A673 (cell line): ENCODE measurements around the gene LAT. TPM values are rescaled to one million over a fixed set of nuclear protein-coding genes. Genes with fewer than 3 reads are reported as not detected.
"Not testable (repeated sequence)": the region's sequence is repeated elsewhere in the genome, so short reads cannot be mapped to it uniquely, and the experiment has no call there.

ENCODE experiments used
- BruUV-seq: library from RNA; stranded (reverse); fragments of 400-500 nt; replicated peaks from 2 replicates; lab custom pipeline; 2021; lab: Mats Ljungman, UMichigan
- CTCF ChIA-PET: fragments of 300-600 bp; sonication (Branson Sonifier 250); formaldehyde crosslinking; loops from one replicate; lab custom pipeline; 2022; ENCODE audit warnings: antibody characterized with exemption; lab: Charles Lee
- POLR2A ChIA-PET: fragments of 300-600 bp; sonication (Branson Sonifier 250); formaldehyde crosslinking; loops from one replicate; lab custom pipeline; 2022; ENCODE audit warnings: antibody characterized with exemption; ENCODE audit not compliant: low non-redundant PET; lab: Charles Lee
- DNase-seq: peaks from one replicate; pipeline ENCODE4 v3.0.0-alpha.2; 2015; ENCODE audit warnings: low spot score
- H3K27ac ChIP-seq: fragments of 200-600 bp; sonication (generic); 2 replicates; pipeline ENCODE4 v1.5.1; 2016; ENCODE audit warnings: mixed run types, low read depth, mild to moderate bottlenecking, mixed read lengths, antibody characterized with exemption, low read length; ENCODE audit not compliant: poor library complexity, severe bottlenecking
- H3K27me3 ChIP-seq: fragments of 200-600 bp; sonication (generic); replicated peaks from 2 replicates; pipeline ENCODE4 v1.6.1; 2017; ENCODE audit warnings: mixed run types, low read depth, mild to moderate bottlenecking, mixed read lengths, antibody characterized with exemption, low read length; ENCODE audit not compliant: insufficient read depth, poor library complexity
- H3K36me3 ChIP-seq: fragments of 200-600 bp; sonication (generic); 2 replicates; pipeline ENCODE4 v1.6.1; 2016; ENCODE audit warnings: mixed run types, mild to moderate bottlenecking, mixed read lengths, antibody characterized with exemption, low read length; ENCODE audit not compliant: insufficient read depth, poor library complexity, severe bottlenecking
- H3K4me1 ChIP-seq: fragments of 200-600 bp; sonication (generic); 2 replicates; pipeline ENCODE4 v1.6.1; 2017; ENCODE audit warnings: mixed run types, mild to moderate bottlenecking, mixed read lengths, antibody characterized with exemption, low read length; ENCODE audit not compliant: insufficient read depth, poor library complexity, severe bottlenecking
- H3K4me3 ChIP-seq: fragments of 200-600 bp; sonication (generic); 2 replicates; pipeline ENCODE4 v1.5.1; 2016; ENCODE audit warnings: low read depth, mixed run types, mild to moderate bottlenecking, mixed read lengths, low read length; ENCODE audit not compliant: poor library complexity, severe bottlenecking
- H3K9me3 ChIP-seq: fragments of 200-600 bp; sonication (generic); 2 replicates; pipeline ENCODE4 v1.6.1; 2016; ENCODE audit warnings: mixed run types, low read depth, mild to moderate bottlenecking, mixed read lengths, antibody characterized with exemption, low read length; ENCODE audit not compliant: poor library complexity, severe bottlenecking
- CTCF ChIP-seq: fragments of 300-800, 200-600 bp; sonication (generic); conservative IDR thresholded peaks from 2 replicates; pipeline ENCODE4 v1.5.1; 2017; ENCODE audit warnings: low read depth, mild to moderate bottlenecking, antibody characterized with exemption, low read length, moderate library complexity, mixed read lengths
- EZH2 ChIP-seq: fragments of 200-600 bp; sonication (generic); IDR thresholded peaks from 2 replicates; pipeline ENCODE4 v1.6.1; 2017; ENCODE audit warnings: borderline replicate concordance, low read depth, mild to moderate bottlenecking, mixed read lengths, antibody characterized with exemption, low read length; ENCODE audit not compliant: poor library complexity, severe bottlenecking
- intact Hi-C: fragments of 100-400 bp; cut with micrococcal nuclease; formaldehyde crosslinking; loops from one replicate; pipeline ENCODE4 v1.10.0; 2022; ENCODE audit not compliant: unreplicated experiment
- total RNA-seq: library from RNA; stranded (reverse); gene quantifications from 2 replicates; pipeline ENCODE4 v1.2.3, GENCODE V29; 2021

Gene LAT
- total RNA-seq, 1 experiment from 2014 or later = 2.8 TPM

- Histone ChIP-seq H3K27me3 (no peaks in the 10 kb centered on the region), H3K4me3 (no peak overlapping the region), H3K27ac (no peak overlapping the region), H3K4me1 (no peaks in the 10 kb centered on the region), H3K36me3 (no peaks in the 10 kb centered on the region), H3K9me3 (no peaks in the 10 kb centered on the region)
- DNase-seq = no peak
- intact Hi-C loops = no loop called here
- CTCF ChIA-PET = no interaction called here
- POLR2A ChIA-PET = no interaction called here
- TF ChIP-seq EZH2 (no peak), CTCF (no peak)
- no TSS peak for BruUV-seq
Observed at GRCh38 chr16:28999577-28999976, 14.7 kb downstream of the LAT start.

- ChIA-PET POLR2A (interaction anchor here (0.7 kb wide), 1 partner anchor 106 kb away, joined by 4 read pairs; no protein-coding TSS in a partner anchor), CTCF (no interaction called here)
- Histone ChIP-seq H3K4me3 (no peak overlapping the region), H3K36me3 (no peaks in the 10 kb centered on the region), H3K27ac (no peak overlapping the region), H3K4me1 (no peaks in the 10 kb centered on the region), H3K9me3 (no peaks in the 10 kb centered on the region), H3K27me3 (no peaks in the 10 kb centered on the region)
- intact Hi-C loops = no loop called here
- no peak for TF ChIP-seq EZH2
- no peak for TF ChIP-seq CTCF
- DNase-seq = no peak
- BruUV-seq = no TSS peak
Observed at GRCh38 chr16:29000019-29000418, 15.2 kb downstream of the LAT start.

GRCh38 chr16:29004496-29005139, 19.8 kb downstream of the LAT start:
- DNase-seq, intact Hi-C loops, BruUV-seq: not testable (repeated sequence)

More at GRCh38 chr16:29004496-29005139, 19.8 kb downstream of the LAT start:
- CTCF ChIA-PET, POLR2A ChIA-PET, H3K4me1 ChIP-seq, H3K4me3 ChIP-seq, H3K36me3 ChIP-seq, H3K9me3 ChIP-seq, H3K27me3 ChIP-seq, H3K27ac ChIP-seq: not testable (repeated sequence)
